GM19452 (cell line): ENCODE data around the gene PDE4DIP.
"Not testable (repeated sequence)": the region's sequence is repeated elsewhere in the genome, so short reads cannot be mapped to it uniquely, and the experiment has no call there.

Experiments
- ATAC-seq: cut with Tn5 transposase; IDR thresholded peaks from one replicate; pipeline ENCODE4 v1.9.1; 2021; ENCODE audit not compliant: unreplicated experiment

Gene PDE4DIP

DNA sequence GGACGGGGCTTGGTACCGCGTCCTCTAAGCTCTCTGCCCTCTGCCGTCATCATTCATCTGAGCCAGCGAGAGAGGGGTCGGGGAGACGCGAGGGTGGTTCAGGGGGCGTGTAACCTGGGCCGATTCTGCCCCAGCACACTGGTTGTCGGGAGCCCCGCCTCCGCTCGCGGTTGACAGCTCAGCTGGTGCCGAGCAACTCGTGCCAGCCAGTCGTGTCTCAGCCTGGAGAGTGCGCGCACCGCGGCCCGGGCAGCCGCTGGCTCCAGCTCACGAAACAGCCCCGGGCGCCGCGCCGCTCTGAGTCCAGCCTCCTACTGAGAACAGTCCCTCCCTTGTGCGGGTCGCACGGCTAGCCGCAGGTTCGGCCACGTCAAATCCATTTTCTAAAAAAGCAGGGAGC lies at the start of gene PDE4DIP:
Gene PDE4DIP, plus strand, starts transcription at position 209 of the 400 bp plus-strand sequence. CDS start 347 bp downstream, outside the sequence.
- not testable (repeated sequence) for ATAC-seq

DNA sequence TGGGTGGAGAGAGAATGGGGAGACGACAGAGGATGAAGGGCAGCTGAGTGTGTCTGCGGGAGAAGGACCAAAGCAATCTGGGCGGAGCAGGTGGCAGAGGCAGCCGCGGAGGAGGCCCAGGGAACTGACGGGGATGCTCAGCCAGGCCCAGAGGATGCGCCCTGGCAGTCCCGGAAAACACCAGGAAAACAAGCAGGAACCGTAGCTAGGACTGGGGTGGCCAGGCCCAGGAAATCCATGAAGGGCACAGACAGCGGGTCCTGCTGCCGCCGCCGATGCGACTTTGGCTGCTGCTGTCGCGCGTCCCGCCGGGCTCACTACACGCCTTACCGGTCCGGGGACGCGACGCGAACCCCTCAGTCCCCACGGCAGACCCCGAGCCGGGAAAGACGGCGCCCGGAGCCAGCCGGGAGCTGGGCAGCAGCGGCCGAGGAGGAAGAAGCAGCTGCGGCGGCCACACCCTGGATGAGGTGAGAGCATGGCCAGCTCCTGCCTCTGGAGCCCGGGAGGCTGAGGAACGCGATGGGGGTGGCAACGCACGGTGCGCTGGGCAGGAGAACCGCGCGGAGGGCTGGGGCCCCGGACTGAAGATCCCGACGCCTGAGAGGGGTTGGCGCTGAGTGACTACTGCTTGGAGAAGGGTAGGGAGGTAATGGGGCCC lies 35.8 kb upstream of the PDE4DIP start:
- ATAC-seq = not testable (repeated sequence)

DNA sequence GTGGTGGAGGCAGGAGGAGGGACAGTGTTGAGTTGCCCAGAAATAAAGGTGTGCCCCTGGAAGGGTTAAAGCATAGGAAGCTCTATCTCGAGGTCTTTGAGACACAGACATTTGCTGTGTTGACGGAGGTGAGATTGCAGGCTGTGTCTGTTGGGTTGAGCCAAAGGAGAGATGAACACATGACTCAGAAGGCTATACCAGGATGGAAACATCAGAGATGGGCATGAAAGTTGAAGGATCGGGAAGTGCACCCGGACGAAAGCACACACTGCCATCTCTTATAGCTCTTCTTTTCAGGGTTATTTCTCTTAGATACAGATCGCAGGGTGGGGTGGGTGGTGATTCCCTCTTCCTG lies 35.3 kb upstream of the PDE4DIP start:
- ATAC-seq = not testable (repeated sequence)

DNA sequence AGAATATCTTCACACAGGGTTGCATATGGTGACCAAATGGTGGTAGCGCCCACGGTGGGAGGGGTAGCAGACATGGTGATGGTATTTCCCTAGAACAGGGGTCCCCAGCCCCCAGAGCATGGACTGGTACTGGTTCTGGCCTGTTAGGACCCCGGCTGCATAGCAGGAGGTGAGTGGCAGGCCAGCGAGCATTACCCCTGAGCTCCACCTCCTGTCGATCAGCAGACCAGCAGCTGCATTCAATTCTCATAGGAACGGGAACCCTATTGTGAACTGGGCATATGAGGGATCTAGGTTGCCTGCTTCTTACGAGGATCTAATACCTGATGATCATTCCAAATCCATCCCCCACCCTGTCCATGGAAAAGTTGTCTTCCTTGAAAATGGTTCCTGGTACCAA lies 22.0 kb upstream of the PDE4DIP start:
- ATAC-seq = not testable (repeated sequence)

GRCh38 chr1:148823822-148824221 lies 20.4 kb upstream of the PDE4DIP start:
- ATAC-seq = not testable (repeated sequence)

GRCh38 chr1:148825029-148825428 lies 19.2 kb upstream of the PDE4DIP start:
- ATAC-seq = not testable (repeated sequence)

DNA sequence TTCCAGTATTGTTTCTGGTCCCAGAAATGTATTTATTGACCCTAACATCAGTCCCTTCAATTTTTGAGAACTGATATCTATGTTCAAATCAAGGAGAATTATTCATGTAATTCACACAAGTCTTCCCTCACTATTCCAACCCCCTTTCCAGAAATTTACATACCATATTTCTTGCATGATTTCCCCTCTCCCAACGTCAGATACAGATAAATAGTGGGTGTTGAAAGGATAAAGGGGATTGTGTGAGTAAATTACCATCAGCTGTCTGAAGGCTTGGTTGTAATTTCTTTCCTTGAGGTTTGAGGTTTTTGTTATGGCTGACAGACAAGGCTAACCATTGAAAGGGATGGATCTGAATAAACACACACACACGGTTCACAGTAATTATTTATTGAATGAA lies 15.7 kb upstream of the PDE4DIP start:
- not testable (repeated sequence) for ATAC-seq

GRCh38 chr1:148828962-148829361 lies 15.3 kb upstream of the PDE4DIP start:
- not testable (repeated sequence) for ATAC-seq

DNA sequence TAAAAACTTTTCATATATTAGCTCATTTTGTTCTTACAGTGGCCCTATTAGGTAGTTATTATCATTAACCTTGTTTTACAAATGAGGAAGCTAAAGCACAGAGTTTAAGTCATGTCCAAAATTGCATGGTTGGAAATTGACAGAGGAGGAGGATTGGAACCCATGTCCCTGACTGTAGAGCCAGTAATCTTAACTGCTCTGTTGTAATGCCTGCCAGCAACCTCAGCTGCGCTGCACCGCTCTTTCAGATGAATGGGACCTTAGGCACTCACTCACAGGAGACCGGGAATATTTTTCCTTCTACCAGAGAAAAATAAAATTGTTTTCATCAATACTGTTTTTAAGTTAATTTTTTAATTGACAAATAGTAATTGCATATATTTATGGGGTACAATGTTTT lies 14.9 kb upstream of the PDE4DIP start:
- ATAC-seq = not testable (repeated sequence)

DNA sequence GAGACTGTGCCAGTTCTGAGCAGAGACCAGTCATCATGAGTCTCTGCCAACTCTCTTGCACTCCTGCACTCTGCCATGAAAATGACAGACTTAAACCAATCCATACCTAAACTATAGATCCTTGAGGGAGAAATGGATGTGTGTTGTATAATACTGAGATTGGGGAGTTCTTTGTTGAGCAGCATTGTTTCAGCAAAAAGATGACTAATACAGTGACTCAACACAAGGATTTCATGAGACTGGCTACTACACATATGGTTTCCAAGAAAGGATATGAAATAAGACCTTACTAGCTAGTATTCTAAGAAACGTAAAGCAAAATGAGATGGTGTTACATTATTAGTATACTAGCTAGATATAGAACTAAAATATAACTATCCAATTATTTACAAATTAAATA lies 3.0 kb upstream of the PDE4DIP start:
- ATAC-seq = not testable (repeated sequence)

- ATAC-seq = not testable (repeated sequence)
These were observed 423 bp downstream of the PDE4DIP start for GRCh38 chr1:148844651-148845050.

DNA sequence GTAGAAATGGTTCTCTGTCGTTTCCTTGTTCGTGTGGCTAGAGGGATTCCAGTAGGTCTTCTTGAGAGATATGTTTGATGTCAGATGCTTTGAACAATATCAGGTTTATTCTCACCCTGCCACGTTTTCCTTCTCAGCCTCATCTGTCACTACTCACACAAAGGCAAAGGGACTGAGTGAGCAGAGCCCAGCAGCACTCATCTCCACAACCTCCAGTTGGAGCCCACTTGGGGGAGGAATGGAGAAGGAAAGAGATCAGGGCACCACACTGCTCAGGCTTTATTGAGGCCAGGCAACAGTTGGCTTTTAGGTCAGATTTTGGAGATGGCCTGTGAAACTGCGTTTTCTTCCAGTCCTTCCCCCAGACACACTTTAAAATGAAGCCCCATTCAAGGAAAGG lies 840 bp downstream of the PDE4DIP start:
- not testable (repeated sequence) for ATAC-seq

GRCh38 chr1:148850347-148850746 lies 6.1 kb downstream of the PDE4DIP start:
- ATAC-seq = not testable (repeated sequence)

DNA sequence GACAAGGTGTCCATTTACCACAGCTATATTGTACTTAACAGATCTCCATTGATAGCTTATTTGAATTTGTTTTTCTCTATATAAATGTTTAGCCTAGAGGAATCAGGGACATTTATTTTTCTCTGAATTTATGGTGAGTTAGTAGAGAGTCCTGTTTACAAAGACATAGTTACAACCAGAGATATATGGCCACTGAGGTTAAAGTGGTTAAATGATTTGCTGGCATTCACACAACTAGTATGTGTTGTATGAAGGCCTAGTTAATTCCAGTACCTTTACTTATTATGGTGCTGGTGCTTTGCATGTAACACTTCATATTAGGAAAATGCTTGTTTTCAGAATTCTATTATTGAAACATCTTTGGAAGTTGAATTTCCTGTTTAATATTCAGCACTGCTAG lies 6.6 kb downstream of the PDE4DIP start:
- ATAC-seq = not testable (repeated sequence)

GRCh38 chr1:148851684-148852083 lies 7.5 kb downstream of the PDE4DIP start:
- ATAC-seq = not testable (repeated sequence)

GRCh38 chr1:148853363-148853762 lies 9.1 kb downstream of the PDE4DIP start:
- ATAC-seq = not testable (repeated sequence)

DNA sequence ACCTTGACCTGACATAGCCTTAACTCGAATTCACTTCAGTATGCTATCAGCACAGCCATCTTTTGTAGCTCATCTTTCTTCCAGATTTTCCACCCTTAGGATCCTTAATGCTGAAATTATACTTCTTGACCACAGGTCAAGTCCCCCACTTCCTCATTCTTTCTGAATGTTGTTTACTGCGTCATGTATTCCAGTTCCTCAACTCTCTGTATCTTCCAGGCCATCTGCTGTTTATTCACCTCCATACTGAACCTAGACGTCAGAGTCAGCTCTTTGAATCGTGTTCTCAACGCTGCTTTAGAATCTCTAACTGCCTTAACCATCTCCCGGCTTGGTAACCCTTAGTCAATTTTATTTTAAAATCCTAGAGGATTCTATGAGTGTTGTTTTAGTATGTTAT lies 9.8 kb downstream of the PDE4DIP start:
- not testable (repeated sequence) for ATAC-seq

DNA sequence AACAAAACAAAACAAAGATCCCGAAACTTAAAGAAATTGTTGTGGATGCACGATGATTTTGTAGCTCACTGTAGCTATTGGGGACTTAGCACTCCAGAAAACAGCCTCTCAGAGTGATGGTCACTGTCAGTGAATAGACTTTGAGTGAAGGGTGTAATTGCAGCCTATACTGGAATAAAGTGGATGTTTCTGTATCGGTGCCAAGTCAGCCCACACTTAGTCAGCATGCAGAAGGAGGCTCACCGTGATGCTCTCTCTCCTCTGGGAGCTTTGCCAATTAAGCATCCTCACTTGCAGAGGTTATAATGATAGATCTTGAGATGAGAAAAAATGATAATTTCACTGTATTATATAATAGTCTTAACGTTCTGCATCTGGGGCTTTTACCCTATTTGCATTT lies 11.1 kb downstream of the PDE4DIP start:
- not testable (repeated sequence) for ATAC-seq

GRCh38 chr1:148860049-148860448 lies 15.8 kb downstream of the PDE4DIP start:
- not testable (repeated sequence) for ATAC-seq

- ATAC-seq = not testable (repeated sequence)
These were observed 16.5 kb downstream of the PDE4DIP start for GRCh38 chr1:148860579-148861259.

DNA sequence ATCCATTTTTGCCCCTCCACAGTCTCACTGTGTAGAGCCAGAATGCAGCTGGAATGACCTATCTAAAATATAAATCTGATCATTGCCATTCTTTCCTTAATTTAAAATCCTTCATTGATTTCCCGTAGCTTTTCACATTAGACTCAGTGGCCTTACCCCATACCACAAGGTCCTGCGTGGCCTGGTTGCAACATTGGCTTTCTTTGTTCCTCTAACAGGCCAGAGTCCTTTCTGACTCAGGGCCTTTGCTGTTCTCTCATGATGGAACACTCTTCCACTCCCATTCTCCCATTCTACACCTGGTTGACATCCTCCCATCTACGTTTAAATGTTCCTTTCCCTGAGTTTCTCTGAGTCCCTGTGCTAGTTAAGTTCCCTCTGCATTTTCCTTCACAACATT lies 18.4 kb downstream of the PDE4DIP start:
- ATAC-seq = not testable (repeated sequence)

DNA sequence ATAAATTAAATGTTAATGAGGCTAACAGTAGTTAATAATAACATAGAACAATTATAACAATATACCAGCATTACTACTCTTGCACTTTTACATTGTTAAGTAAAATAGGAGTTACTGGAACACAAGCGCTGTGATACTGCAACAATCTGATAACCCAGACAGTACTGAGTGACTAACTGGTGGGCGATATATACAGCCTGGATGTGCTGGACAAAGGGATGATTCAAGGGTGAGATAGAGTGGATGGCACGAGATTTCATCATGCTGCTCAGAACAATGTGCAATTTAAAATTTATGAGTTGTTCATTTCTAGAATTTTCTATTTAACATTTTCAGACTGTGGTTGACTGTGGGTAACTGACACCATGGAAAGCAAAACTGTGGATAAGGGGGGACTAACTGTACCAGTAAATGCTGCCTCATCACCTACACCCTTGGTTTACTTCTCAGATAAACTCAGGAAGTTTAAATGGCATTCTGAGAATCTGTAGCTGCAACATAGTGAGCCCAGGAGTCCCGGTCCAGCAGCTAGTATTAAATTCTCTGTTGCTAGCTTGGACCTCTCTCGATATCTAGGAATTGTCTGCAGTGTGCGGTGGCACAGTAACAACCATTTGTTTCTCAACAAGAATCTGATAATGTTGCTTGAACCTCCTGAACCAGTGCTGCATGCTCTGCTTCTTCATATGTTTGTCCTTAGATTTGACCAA lies 24.9 kb downstream of the PDE4DIP start:
- not testable (repeated sequence) for ATAC-seq
